Thyroid gland (tissue), 4 donors: ENCODE measurements around the gene HS6ST2.

ENCODE experiments used
- POLR2A ChIP-seq, 2 donors: fragments of 450-650 bp; IDR thresholded peaks; one replicate each; pipeline ENCODE4 v1.6.1; 2017; ENCODE audit warnings: antibody characterized with exemption in 2 of 2, mild to moderate bottlenecking in 2 of 2, moderate library complexity in 1 of 2
- TF ChIP-seq, protein P1 (sequence below), 6 experiments: fragments of 200-600 bp in 3 of 6; fragments of 450-650 bp in 3 of 6; sonication (generic) in 3 of 6; IDR thresholded peaks; one replicate each; pipeline ENCODE4 v1.5.1; 2016 to 2019; ENCODE audit warnings: antibody characterized with exemption in 6 of 6, mild to moderate bottlenecking in 2 of 6, inconsistent platforms in 1 of 6, moderate library complexity in 1 of 6

DNA sequence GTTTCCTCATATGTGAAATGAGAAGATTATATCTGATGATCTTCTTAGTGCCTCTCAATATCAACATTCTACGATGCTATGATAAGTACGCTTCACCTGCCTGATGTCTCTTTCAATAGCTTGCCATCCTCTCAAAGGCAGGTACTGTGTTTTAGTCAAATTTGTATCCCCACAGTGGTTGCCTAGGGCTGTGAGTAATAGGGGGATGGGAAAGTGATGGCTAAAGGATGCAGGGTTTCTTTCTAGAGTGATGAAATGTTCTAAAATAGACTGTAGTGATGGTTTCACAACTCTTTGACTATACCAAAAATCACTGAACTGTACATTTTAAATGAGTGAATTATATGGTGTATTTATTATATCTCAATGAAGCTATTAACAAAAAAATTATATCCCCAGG is 142.8 kb downstream of the HS6ST2 start:
- TF ChIP-seq, protein P1, sequence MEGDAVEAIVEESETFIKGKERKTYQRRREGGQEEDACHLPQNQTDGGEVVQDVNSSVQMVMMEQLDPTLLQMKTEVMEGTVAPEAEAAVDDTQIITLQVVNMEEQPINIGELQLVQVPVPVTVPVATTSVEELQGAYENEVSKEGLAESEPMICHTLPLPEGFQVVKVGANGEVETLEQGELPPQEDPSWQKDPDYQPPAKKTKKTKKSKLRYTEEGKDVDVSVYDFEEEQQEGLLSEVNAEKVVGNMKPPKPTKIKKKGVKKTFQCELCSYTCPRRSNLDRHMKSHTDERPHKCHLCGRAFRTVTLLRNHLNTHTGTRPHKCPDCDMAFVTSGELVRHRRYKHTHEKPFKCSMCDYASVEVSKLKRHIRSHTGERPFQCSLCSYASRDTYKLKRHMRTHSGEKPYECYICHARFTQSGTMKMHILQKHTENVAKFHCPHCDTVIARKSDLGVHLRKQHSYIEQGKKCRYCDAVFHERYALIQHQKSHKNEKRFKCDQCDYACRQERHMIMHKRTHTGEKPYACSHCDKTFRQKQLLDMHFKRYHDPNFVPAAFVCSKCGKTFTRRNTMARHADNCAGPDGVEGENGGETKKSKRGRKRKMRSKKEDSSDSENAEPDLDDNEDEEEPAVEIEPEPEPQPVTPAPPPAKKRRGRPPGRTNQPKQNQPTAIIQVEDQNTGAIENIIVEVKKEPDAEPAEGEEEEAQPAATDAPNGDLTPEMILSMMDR (IDR thresholded peaks at IDR 0.05) = no peak
- no peak for TF ChIP-seq POLR2A (IDR thresholded peaks at IDR 0.05)
